HCT116 (cell line): Measurements from ENCODE around the gene SLC4A4.

Experiments
- POLR2AphosphoS5 ChIP-seq: IDR thresholded peaks from 2 replicates; pipeline ENCODE4 v1.6.1; 2011; ENCODE audit warnings: mild to moderate bottlenecking, low read depth, low read length, moderate library complexity
- RAD21 ChIP-seq: IDR thresholded peaks from 2 replicates; pipeline ENCODE4 v1.6.1; 2012; ENCODE audit warnings: low read depth, mild to moderate bottlenecking
- ZNF274 ChIP-seq: fragments of 200-500 bp; sonication (Bioruptor generic); IDR thresholded peaks from 2 replicates; pipeline ENCODE4 v1.6.1; 2014; ENCODE audit warnings: mild to moderate bottlenecking, low read depth, low read length, inconsistent platforms

DNA sequence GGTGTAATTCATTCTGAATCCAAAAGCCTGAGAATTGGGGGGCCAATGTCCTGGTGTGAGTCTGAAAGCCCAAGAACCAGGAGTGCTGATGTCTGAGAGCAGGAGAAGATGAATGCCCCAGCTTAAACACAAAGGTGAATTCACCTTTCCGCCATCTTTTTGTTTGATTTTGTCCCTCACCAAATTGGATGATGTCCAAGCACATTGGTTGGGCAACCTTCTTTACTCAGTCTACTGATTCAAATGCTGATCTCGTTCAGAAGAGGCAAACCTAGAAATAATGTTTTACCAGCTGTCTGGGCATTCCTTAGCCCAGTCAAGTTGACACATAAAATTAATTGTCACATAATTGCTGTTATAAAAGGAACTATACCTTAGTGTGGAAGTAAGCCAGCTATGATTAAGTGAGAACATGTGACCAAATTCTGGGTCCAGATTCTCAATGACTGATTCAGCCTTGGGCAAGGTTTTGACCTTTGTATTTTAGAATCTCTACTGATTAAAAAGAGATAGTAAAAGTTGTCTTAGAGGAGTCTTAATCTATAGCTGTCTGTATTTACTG is 34.5 kb upstream of the SLC4A4 start:
- TF ChIP-seq POLR2AphosphoS5, result no peak
- TF ChIP-seq ZNF274, result no peak
- TF ChIP-seq RAD21, result no peak
